GM12892 (cell line): ENCODE measurements around the gene AVPR1B.

Experiments
- POLR2A ChIP-seq: IDR thresholded peaks from 2 replicates; pipeline ENCODE4 v1.6.1; 2011; ENCODE audit warnings: low read depth, low read length, control low read depth
- POLR2AphosphoS5 ChIP-seq: IDR thresholded peaks from 2 replicates; pipeline ENCODE4 v1.6.1; 2011; ENCODE audit warnings: low read depth, low read length, control low read depth

GRCh38 chr1:206136241-206136640 lies 19.1 kb upstream of the AVPR1B start:
- TF ChIP-seq POLR2AphosphoS5, result no peak
- TF ChIP-seq POLR2A, result no peak
